SK-N-SH (cell line): ENCODE results near the gene KDM4C.

ENCODE experiments used
- EZH2phosphoT487 ChIP-seq: fragments of 200-600 bp; sonication (generic); IDR thresholded peaks from 2 replicates; pipeline ENCODE4 v1.6.1; 2017; ENCODE audit warnings: low read depth, mixed run types, mild to moderate bottlenecking, antibody characterized with exemption, moderate library complexity, borderline replicate concordance
- MEF2A ChIP-seq: IDR thresholded peaks from 2 replicates; pipeline ENCODE4 v1.4.0; 2012; ENCODE audit warnings: low read depth, borderline replicate concordance
- POLR2AphosphoS5 ChIP-seq: IDR thresholded peaks from 2 replicates; pipeline ENCODE4 v1.6.1; 2012; ENCODE audit warnings: low read depth, low read length
- RCOR1 ChIP-seq: fragments of 150-350 bp; IDR thresholded peaks from 2 replicates; pipeline ENCODE4 v1.6.1; 2017; ENCODE audit warnings: antibody characterized with exemption, low read length
- RFX5 ChIP-seq: IDR thresholded peaks from 2 replicates; pipeline ENCODE4 v1.6.1; 2012; ENCODE audit warnings: mild to moderate bottlenecking, improper control_type of control experiment, low read length
- RXRA ChIP-seq: IDR thresholded peaks from 2 replicates; pipeline ENCODE4 v1.4.0; 2012; ENCODE audit warnings: low read depth, mild to moderate bottlenecking, borderline replicate concordance
- YY1 ChIP-seq: IDR thresholded peaks from 2 replicates; pipeline ENCODE4 v1.4.0; 2012; ENCODE audit warnings: low read depth, mild to moderate bottlenecking
- TF ChIP-seq, protein P1 (sequence below): fragments of 200-600 bp; sonication (generic); IDR thresholded peaks from 2 replicates; pipeline ENCODE4 v1.6.1; 2017; ENCODE audit warnings: antibody characterized with exemption, mild to moderate bottlenecking, moderate library complexity

DNA sequence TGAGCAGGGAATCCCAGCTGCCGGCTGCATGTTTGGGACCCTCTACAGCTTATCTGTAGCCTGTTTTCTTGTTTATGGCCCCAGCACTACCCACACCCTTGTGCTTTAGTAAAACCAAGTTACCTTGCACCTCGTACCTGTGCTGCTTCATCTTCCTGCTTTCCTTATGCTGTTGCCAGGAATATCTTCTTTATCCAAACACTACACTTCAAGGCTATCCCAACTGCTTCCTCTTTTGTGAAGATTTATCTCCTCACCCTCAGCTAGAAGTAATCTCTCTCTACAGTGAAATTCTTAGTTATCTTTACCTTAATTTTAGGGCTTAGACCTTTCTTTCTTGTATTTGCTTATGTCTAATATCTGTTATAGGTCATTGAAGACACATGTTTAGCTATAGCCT is 171.1 kb downstream of the KDM4C start:
- TF ChIP-seq, protein P1, sequence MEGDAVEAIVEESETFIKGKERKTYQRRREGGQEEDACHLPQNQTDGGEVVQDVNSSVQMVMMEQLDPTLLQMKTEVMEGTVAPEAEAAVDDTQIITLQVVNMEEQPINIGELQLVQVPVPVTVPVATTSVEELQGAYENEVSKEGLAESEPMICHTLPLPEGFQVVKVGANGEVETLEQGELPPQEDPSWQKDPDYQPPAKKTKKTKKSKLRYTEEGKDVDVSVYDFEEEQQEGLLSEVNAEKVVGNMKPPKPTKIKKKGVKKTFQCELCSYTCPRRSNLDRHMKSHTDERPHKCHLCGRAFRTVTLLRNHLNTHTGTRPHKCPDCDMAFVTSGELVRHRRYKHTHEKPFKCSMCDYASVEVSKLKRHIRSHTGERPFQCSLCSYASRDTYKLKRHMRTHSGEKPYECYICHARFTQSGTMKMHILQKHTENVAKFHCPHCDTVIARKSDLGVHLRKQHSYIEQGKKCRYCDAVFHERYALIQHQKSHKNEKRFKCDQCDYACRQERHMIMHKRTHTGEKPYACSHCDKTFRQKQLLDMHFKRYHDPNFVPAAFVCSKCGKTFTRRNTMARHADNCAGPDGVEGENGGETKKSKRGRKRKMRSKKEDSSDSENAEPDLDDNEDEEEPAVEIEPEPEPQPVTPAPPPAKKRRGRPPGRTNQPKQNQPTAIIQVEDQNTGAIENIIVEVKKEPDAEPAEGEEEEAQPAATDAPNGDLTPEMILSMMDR: no peak
- TF ChIP-seq EZH2phosphoT487: no peak
- TF ChIP-seq RXRA: no peak
- TF ChIP-seq POLR2AphosphoS5: no peak
- no peak for TF ChIP-seq RFX5
- no peak for TF ChIP-seq MEF2A
- no peak for TF ChIP-seq YY1
- TF ChIP-seq RCOR1: no peak
